Neural cell (in vitro differentiated cells): ENCODE data around the gene GLS2.

ENCODE experiments used
- CTCF ChIP-seq: fragments of 450-650 bp; IDR thresholded peaks from 2 replicates; pipeline ENCODE4 v1.5.1; 2014; ENCODE audit warnings: antibody characterized with exemption, mild to moderate bottlenecking, moderate library complexity; ENCODE audit not compliant: poor library complexity, severe bottlenecking
- EZH2 ChIP-seq: fragments of 200-600, 300-800 bp; shearing (Covaris generic), sonication (generic); IDR thresholded peaks from 2 replicates; pipeline ENCODE4 v1.6.1; 2014; ENCODE audit warnings: antibody characterized with exemption, low read length, borderline replicate concordance, mild to moderate bottlenecking; ENCODE audit not compliant: insufficient read depth, poor library complexity, severe bottlenecking
- POLR2AphosphoS5 ChIP-seq: IDR thresholded peaks from 2 replicates; pipeline ENCODE4 v1.6.1; 2012
- REST ChIP-seq: IDR thresholded peaks from 2 replicates; pipeline ENCODE4 v1.6.1; 2012; ENCODE audit warnings: borderline replicate concordance

- TF ChIP-seq POLR2AphosphoS5 (no peak), EZH2 (no peak), REST (no peak), CTCF (no peak)
Measured at GRCh38 chr12:56529656-56530055, 41.7 kb upstream of the GLS2 start.
